A549 (cell line): ENCODE measurements around the gene TRABD2B. TPM values are rescaled to one million over a fixed set of nuclear protein-coding genes. Genes with fewer than 3 reads are reported as not detected.

ENCODE experiments used
- ATAC-seq, 2 experiments: fragments of 200-7000 bp in 1 of 2; fragments of >200 bp in 1 of 2; cut with Nextera tagmentation in 1 of 2; cut with Tn5 transposase in 1 of 2; 3 replicates each; pipeline versions ENCODE4 v1.8.0 to v1.9.1; 2018 to 2020; ENCODE audit warnings: mild to moderate bottlenecking in 1 of 2, moderate library complexity in 1 of 2
- CTCF ChIA-PET: fragments of 300-600 bp; sonication (Branson Sonifier 250); formaldehyde crosslinking; extraction: SDS; loops from one replicate; lab custom pipeline; 2021; ENCODE audit warnings: antibody characterized with exemption, inconsistent platforms; lab: Yijun Ruan, JAX
- POLR2A ChIA-PET: fragments of 350-600 bp; formaldehyde crosslinking; extraction: SDS; loops from one replicate; lab custom pipeline; 2021; ENCODE audit warnings: antibody characterized with exemption, inconsistent platforms; lab: Yijun Ruan, JAX
- DNase-seq, 2 experiments: peaks; one replicate each; pipeline versions ENCODE4 v3.0.0 to v3.0.0-alpha.2; 2011 to 2016; ENCODE audit warnings: low read depth in 1 of 2, low spot score in 1 of 2
- FAIRE-seq: peaks from 2 replicates; lab custom pipeline; 2011; peaks lifted over from hg19 to GRCh38; lab: Jason Lieb, UNC
- H3K27ac ChIP-seq, 2 experiments: fragments of >200 bp; sonication (Bioruptor Twin); formaldehyde crosslinking; 3 replicates each; pipeline ENCODE4 v1.5.1; 2016 to 2017
- H3K4me1 ChIP-seq: fragments of >200 bp; sonication (Bioruptor Twin); formaldehyde crosslinking; 3 replicates; pipeline ENCODE4 v1.6.1; 2016
- H3K4me2 ChIP-seq: fragments of >200 bp; sonication (Bioruptor Twin); formaldehyde crosslinking; 3 replicates; pipeline ENCODE4 v1.6.1; 2016
- H3K4me3 ChIP-seq: fragments of >200 bp; sonication (Bioruptor Twin); formaldehyde crosslinking; 3 replicates; pipeline ENCODE4 v1.5.1; 2016
- H3K9me3 ChIP-seq: fragments of >200 bp; sonication (Bioruptor Twin); formaldehyde crosslinking; 3 replicates; pipeline ENCODE4 v1.6.1; 2016
- BCL3 ChIP-seq: fragments of >200 bp; sonication (Bioruptor Twin); formaldehyde crosslinking; IDR thresholded peaks from 3 replicates; pipeline ENCODE4 v1.6.1; 2016
- CBX8 ChIP-seq: fragments of 200-600 bp; sonication (generic); IDR thresholded peaks from 2 replicates; pipeline ENCODE4 v1.6.1; 2016
- CHD4 ChIP-seq: fragments of 200-600 bp; sonication (generic); IDR thresholded peaks from 2 replicates; pipeline ENCODE4 v1.6.1; 2016; ENCODE audit warnings: antibody characterized with exemption, mild to moderate bottlenecking, borderline replicate concordance
- E2F6 ChIP-seq: IDR thresholded peaks from 2 replicates; pipeline ENCODE4 v1.6.1; 2012; ENCODE audit warnings: low read depth, borderline replicate concordance
- EHF ChIP-seq: fragments of 250-450 bp; sonication (Bioruptor Pico); IDR thresholded peaks from 2 replicates; pipeline ENCODE4 v1.5.0; 2020; ENCODE audit warnings: mild to moderate bottlenecking
- ELK1 ChIP-seq: fragments of 150-350 bp; IDR thresholded peaks from 2 replicates; pipeline ENCODE4 v1.6.1; 2014; ENCODE audit warnings: low read depth, mild to moderate bottlenecking, low read length
- EP300 ChIP-seq, 2 experiments: fragments of >200 bp; sonication (Bioruptor Twin); formaldehyde crosslinking; IDR thresholded peaks; 2 replicates in 1 of 2; 3 replicates in 1 of 2; pipeline ENCODE4 v1.6.1; 2016 to 2017
- ESRRA ChIP-seq: fragments of 150-350 bp; IDR thresholded peaks from 2 replicates; pipeline ENCODE4 v1.6.1; 2014; ENCODE audit warnings: mild to moderate bottlenecking, low read length, borderline replicate concordance
- FOSL2 ChIP-seq, 2 experiments: fragments of 450-650 bp in 1 of 2; fragments of >200 bp in 1 of 2; sonication (Bioruptor Twin) in 1 of 2; formaldehyde crosslinking; IDR thresholded peaks; 2 replicates each; pipeline versions ENCODE4 v1.5.0 to v1.6.1; 2016 to 2020; ENCODE audit warnings: mild to moderate bottlenecking in 1 of 2, moderate library complexity in 1 of 2
- FOXS1 ChIP-seq: fragments of 250-450 bp; sonication (Bioruptor Pico); IDR thresholded peaks from 2 replicates; pipeline ENCODE4 v1.5.0; 2020; ENCODE audit warnings: mild to moderate bottlenecking, moderate library complexity
- GATA3 ChIP-seq: IDR thresholded peaks from 2 replicates; pipeline ENCODE4 v1.6.1; 2012; ENCODE audit warnings: borderline replicate concordance
- HDAC2 ChIP-seq: fragments of 200-600 bp; sonication (generic); IDR thresholded peaks from 2 replicates; pipeline ENCODE4 v1.6.1; 2016
- HEYL ChIP-seq: fragments of 250-450 bp; sonication (Bioruptor Pico); IDR thresholded peaks from 2 replicates; pipeline ENCODE4 v1.8.0; 2021; ENCODE audit warnings: mild to moderate bottlenecking, moderate library complexity
- HOXA7 ChIP-seq: fragments of 250-450 bp; sonication (Bioruptor Pico); IDR thresholded peaks from 2 replicates; pipeline ENCODE4 v1.5.0; 2020; ENCODE audit warnings: mild to moderate bottlenecking, moderate library complexity
- HOXB13 ChIP-seq: fragments of 250-450 bp; sonication (Bioruptor Pico); IDR thresholded peaks from 2 replicates; pipeline ENCODE4 v1.5.0; 2020; ENCODE audit warnings: low read depth, mild to moderate bottlenecking, moderate library complexity
- KDM5A ChIP-seq: fragments of 200-600 bp; sonication (generic); IDR thresholded peaks from 2 replicates; pipeline ENCODE4 v1.6.1; 2016; ENCODE audit warnings: antibody characterized with exemption, mild to moderate bottlenecking
- MAFK ChIP-seq: fragments of 450-650 bp; IDR thresholded peaks from 2 replicates; pipeline ENCODE4 v1.6.1; 2014; ENCODE audit not compliant: partially characterized antibody
- NR3C1 ChIP-seq: fragments of >200 bp; sonication (Bioruptor Twin); formaldehyde crosslinking; IDR thresholded peaks from 3 replicates; pipeline ENCODE4 v1.6.1; 2017
- RNF2 ChIP-seq: fragments of 200-600 bp; sonication (generic); IDR thresholded peaks from 2 replicates; pipeline ENCODE4 v1.6.1; 2016; ENCODE audit warnings: low read depth, mild to moderate bottlenecking, antibody characterized with exemption, moderate library complexity, borderline replicate concordance
- TP53 ChIP-seq: fragments of 250-450 bp; sonication (Bioruptor Pico); IDR thresholded peaks from 2 replicates; pipeline ENCODE4 v1.5.0; 2021; ENCODE audit warnings: mild to moderate bottlenecking, moderate library complexity
- USF2 ChIP-seq: fragments of 450-650 bp; IDR thresholded peaks from 2 replicates; pipeline ENCODE4 v1.6.1; 2014; ENCODE audit warnings: antibody characterized with exemption
- ZSCAN20 ChIP-seq: fragments of 250-450 bp; sonication (Bioruptor Pico); IDR thresholded peaks from 2 replicates; pipeline ENCODE4 v1.8.0; 2022; ENCODE audit warnings: mild to moderate bottlenecking, moderate library complexity
- WGBS: methylation state at CpG from one replicate; pipeline ENCODE4 v1.1.6; 2017; ENCODE audit errors: missing lambda C conversion rate; 5-methylcytosine and 5-hydroxymethylcytosine counted together
- polyA plus RNA-seq, 4 experiments: library from polyadenylated mRNA; depleted of rRNA in 3 of 4; stranded (reverse); fragments of >200 nt; fragmentation: RNase III in 1 of 4; extraction: RNeasy Plus Mini Kit Qiagen cat#74134 plus additional on column Dnase treatment in 1 of 4; gene quantifications; 2 replicates in 3 of 4; 3 replicates in 1 of 4; pipeline ENCODE4 v1.2.3, GENCODE V29; 2011 to 2017

Gene TRABD2B
- polyA plus RNA-seq, 2 of the 4 experiments (the other 2 are of a cell fraction), result 0.04 to 0.21 TPM

DNA sequence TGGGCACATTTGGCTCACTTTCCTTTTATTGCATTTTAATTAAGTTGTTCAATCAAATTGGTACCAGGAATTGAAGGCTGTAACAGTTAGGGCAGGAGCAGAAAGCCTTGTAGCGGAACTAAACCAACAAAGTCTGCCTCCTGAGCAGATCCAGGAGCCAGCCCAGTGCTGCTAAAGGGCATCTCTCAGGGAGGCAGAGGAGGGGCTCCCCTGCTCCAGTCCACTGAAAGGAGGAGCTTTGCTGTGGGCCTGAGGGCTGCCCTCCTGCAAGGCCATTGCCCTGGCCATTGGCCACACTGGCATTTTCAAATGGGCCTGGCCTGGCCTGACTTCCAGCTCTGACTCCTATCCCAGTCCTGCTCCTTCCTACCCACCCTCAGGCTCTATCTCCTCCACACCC lies 3.7 kb upstream of the TRABD2B start:
- ChIA-PET CTCF (no interaction called here), POLR2A (no interaction called here)
- WGBS, result 89% methylated on average over 1 of the region's 1 CpG
- Histone ChIP-seq H3K9me3 (no peaks in the 10 kb centered on the region), H3K4me1 (peaks cover under 1% of the 10 kb centered on the region; the same call in 1 of the 3 replicates), H3K4me3 (no peak overlapping the region), H3K27ac (no peak overlapping the region), H3K4me2 (no peak overlapping the region)
- TF ChIP-seq RNF2 (no peak), ESRRA (no peak), EP300 (IDR thresholded peaks at IDR 0.05) (no peak), ZSCAN20 (no peak), FOSL2 (IDR thresholded peaks at IDR 0.05) (no peak), FOSL2 (CRISPR knock-in tag; IDR thresholded peaks at IDR 0.05) (no peak), FOXS1 (no peak), GATA3 (no peak), E2F6 (no peak), EHF (CRISPR knock-in tag) (no peak), HOXB13 (CRISPR knock-in tag) (no peak), HDAC2 (no peak), NR3C1 (no peak), BCL3 (no peak), HOXA7 (CRISPR knock-in tag) (no peak), MAFK (no peak), CHD4 (no peak), ELK1 (no peak), USF2 (no peak), KDM5A (no peak)
- ATAC-seq (no peak), FAIRE-seq (no peak), DNase-seq (no peak)

DNA sequence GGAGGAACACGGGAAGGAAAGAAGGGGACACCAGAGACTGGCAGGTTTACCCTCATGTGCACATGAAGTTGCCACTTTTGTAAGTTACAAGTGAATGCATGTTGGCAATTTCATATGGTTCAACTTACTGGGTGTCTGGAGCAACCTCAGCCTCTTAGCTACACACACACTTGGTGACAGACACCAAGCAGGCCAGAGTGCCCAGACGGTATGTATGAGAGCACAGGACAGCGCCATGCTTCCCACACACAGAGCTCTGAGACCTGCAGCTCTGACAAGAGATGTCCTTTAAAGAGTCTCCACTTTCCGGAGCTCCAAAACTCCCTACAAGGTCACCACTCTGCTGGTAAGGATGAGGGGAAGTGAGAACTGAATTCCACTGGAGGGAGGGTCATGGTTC lies 1.9 kb upstream of the TRABD2B start:
- H3K4me3 ChIP-seq, result no peak overlapping the region
- WGBS, result 74% methylated on average over 2 of the region's 4 CpGs
- DNase-seq (no peak), FAIRE-seq (no peak), ATAC-seq (no peak)
- no peaks in the 10 kb centered on the region for H3K9me3 ChIP-seq
- H3K27ac ChIP-seq, result no peak overlapping the region
- TF ChIP-seq CBX8 (no peak), RNF2 (no peak), TP53 (CRISPR knock-in tag) (no peak), ZSCAN20 (no peak), HEYL (CRISPR knock-in tag) (no peak)
- H3K4me1 ChIP-seq, result no peaks in the 10 kb centered on the region
- CTCF ChIA-PET, result interaction anchor here (0.8 to 3.3 kb wide), 5 partner anchors 9 to 61 kb away, joined by 3 to 31 read pairs (median 4); no protein-coding TSS in a partner anchor
- H3K4me2 ChIP-seq, result no peak overlapping the region
- POLR2A ChIA-PET, result no interaction called here
